ENCODE measurements around the gene SNAP91.
A peak's percentile ranks its signal among the peaks of the same experiment; 100 is the strongest.

The SNAP91 gene

DNA sequence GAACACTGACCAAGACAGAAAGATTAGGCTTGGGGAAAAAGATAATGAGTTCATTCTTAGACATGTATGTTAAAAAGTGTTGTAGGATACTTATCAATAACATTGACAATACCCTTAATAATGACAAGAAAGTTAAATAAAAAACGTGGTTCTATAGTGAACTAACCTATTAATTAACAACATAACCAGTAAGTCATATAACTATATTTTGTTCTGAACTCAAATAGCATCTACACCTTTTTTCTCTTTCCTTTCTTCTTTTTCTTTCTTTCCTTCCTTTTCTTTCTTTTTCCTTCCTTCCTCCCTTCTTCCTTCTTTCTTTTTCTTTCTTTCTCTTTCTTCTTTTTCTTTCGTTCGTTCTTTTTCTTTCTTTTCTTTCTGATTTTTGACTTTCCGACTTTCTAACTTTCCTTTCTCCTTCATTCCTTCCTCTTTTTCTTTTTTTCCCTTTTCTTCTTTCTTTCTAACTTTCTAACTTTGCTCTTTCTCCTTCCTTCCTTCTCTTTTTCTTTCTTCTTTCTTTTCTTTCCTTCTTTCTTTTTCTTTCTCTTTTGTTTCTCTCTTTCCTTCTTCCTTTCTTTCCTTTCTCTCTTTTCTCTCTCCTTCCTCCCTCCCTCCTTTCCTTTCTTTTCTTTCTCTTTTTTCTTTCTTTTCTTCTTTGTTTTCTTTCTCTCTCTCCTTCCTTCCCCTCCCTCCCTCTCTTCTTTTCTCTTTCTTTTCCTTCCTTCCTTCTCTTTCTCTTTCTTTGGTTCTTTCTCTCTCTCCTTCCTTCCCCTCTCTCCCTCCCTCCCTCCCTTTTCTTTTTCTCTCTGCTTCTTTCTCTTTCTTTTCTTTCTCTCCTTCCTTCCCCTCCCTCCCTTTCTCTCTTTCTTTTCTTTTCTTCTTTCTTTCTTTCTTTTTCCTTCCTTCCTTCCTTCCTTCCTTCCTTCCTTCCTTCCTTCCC, 172.0 kb downstream of the SNAP91 start:
- DNase-seq, result no peak

DNA sequence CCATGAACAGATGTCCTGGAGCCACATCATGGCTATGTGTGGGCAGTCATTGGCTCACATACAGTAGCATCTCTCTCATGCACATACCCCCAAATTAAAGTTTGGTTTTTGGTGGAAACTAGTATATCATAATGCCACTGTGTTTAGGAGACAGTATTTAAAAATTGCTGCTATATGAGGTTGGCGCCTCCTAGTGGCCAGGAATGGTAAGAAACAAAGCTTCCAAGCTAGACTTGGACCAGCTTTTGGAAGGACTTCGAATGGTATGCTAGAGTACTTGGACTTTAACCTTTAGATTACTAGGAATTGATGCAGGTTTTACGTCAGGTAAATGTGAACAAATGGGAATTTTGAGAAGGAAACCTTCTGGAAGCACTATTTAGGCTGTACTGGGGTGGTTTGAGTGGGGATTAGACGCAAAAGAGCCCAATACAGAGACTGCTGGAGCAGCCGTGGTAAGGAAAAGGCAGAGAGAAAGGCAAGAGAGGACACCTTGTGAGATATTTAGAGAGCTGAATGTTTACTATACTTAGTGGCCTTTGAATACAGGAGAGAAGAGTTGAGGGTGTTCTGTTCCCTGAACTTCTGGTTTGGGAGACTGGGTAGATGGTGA, 172.8 kb downstream of the SNAP91 start:
- DNase-seq, result peak; percentile 74

DNA sequence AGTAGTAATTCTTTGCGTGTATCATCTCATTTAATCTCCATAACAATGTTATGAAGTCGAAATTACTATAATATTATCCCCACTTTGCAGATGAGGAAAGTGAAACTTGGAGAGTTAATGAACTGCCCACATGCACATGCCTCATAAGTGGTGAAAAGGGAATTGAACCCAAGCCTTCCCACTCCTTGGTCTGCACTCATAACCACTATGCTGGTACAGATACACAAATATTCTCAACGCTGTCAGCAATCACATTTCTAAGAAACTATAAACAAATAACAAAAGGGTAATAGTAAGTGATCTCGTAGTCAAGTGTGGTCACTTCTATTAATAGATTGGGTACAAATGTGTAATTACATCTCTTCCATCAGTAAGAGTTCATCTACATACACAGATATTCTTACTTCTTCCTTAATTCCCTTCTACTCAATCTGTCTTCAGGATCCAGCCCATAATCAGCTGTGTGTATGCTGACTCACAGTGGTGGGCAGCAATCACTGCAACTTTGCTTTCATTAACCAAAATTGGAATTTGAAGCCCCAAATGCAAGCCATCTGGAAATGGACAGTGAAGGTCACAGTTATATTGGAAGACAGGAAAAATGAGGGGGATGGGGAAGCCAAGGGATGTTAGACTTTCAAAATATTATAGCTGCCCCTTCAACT, 190.0 kb downstream of the SNAP91 start:
- no peak for DNase-seq

DNA sequence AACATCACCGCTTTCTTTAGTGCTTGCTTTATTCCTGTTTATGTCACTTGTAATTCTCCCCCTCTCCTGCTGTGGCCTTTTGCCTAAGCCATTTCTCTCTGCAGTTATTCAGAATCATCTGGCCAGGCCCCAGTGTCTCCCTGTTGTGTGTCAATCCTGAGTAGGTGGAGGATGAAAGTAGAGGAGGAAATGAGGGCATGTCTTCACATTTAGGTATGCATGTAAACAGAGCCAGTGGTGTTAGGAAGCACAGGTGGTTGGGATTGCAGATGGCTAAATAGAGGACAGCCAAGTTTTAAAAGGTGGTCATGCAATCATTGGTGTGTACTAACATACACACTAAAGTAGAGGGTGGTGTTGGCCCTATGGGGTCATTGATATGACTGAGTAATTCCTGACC, 191.4 kb downstream of the SNAP91 start:
- no peak for DNase-seq

DNA sequence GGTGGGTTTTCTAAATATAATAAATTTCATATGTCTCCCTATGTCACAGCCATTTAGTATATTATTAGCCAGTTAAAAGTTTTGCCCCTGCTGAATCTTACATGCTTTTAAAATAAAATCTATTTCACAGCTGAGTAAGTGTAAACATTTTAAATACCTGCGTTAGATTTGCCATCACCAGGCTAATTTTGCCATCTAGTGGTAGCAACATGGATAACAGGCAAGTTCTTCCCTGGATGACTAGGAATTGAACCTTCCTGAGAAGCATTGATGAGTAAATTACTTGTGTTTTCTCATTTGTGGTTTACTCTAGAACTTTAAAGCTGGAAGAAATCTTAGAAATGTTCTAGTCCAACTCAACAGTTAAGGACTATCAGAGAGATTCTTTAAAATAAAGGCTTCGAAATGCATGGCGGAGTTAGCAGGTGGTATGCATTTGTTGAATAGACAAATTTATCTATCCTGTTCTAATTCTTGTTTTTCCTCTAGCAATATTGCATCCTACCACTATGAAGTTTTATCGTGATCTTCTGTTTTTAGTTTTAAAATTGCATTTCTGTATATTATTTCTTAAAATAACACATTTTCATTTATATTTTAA, 193.9 kb downstream of the SNAP91 start:
- no peak for DNase-seq

DNA sequence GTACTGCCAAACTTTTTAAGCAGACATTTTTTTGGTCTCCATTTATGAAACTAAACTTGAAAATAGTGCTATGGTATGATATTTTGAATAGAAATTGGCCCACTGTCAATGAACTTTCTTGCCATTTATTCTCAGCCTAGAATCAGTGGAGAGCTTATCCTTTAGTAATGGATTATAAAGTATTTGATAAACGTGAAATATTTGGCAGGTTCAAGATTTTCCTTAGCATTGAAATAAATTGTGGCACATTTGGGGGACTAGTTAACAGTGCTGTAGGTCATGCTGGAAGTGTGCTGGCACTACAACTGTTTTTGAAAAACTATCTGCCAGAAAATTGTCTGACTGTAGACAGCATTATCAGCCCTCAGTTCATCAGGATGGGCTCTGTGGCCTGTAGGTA, 194.4 kb downstream of the SNAP91 start:
- DNase-seq, result no peak

DNA sequence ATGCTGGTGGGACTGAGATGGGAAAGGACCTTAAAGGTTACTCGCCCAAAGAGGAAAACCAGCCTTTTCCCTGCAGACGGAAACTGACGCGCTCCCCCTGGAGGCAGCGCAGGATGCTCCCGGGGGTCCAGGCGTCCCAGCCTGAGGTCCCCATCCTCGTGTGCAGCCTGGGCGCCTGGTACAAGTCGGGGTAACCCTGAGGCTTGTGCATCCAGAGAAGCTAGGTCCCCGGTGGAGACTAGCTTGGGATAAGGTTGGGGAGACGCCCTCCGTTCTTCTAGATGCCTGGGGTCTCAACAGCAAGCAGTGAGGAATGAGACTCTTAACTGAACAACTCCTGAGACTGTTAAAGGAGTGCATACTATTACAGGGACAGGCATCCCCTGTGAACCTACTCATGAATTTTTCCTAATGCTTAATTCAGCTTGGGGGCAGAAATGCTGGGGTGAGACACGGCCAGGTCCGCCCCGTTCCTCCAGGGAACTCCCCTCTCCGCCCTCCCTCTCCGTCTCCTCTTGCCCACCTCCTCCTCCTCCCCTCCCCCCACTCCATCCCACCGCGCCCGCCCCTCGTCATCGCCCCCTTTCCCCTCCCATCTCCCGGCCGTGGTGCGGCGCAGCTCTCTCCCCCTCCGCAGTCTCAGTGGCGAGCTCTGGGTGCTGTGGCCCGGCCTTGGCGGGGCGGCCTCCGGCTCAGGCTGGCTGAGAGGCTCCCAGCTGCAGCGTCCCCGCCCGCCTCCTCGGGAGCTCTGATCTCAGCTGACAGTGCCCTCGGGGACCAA, 196.8 kb downstream of the SNAP91 start, which contains the start of gene PRSS35:
TSS of gene PRSS35 (plus strand) at position 634 of the 781 bp plus-strand sequence. CDS start 10,908 bp downstream, outside the sequence.
- DNase-seq, result peak; percentile 95

DNA sequence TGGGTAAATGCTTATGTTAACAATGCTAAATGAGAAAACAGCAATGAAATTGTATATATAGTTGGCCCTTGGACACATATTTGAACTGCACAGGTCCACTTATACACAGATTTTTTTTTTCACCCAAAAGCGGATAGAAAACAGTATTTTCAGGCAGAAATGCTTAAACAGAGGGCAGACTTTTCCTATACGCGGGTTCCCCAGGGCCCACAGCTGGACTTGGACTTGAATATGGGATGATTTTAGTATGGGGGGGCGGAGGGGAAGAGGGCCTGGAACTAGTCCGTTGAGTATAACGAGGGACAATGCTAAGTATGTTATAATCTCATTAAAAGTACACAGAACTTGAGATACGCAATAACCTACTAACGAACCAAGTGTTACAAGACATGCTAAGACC, 197.6 kb downstream of the SNAP91 start:
- no peak for DNase-seq

DNA sequence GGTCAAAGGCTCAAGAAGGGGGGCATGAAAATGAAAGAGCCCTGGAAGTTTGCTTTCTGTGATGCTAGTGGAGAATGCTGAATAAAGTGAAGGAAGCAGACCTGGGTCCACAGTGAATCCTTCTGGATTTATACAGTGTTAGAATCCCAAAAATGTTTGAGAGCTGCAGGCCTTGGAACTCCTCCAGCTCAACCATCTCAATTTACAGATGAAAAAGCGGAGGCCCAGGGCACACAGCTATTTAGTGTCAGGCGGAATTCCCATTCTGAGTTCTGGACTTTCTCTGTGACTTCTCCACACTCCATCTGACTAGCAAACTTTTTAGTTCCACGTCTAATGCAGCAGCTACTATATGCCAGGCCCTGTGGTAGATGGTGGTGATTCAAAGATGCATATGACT, 198.1 kb downstream of the SNAP91 start:
- DNase-seq, result no peak

DNA sequence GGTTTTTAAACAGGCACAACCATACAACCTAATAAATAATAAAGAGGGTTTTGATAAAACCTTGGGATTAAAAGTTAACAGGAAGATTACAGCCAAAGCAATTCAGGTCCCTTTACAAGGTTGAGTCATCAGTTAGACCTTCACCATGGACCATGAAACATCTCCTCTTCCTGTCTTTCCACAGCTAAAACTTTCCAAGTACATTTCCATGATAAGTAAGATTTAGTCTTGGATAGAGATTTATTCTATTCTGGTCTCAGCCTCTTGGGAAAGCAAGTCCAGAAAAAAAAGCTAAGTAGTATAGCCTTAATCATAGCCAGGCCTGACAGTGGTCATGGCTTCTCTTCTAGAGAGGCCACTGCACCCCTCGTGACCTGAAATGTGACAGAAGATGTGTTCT, 199.5 kb downstream of the SNAP91 start:
- DNase-seq, result no peak

DNA sequence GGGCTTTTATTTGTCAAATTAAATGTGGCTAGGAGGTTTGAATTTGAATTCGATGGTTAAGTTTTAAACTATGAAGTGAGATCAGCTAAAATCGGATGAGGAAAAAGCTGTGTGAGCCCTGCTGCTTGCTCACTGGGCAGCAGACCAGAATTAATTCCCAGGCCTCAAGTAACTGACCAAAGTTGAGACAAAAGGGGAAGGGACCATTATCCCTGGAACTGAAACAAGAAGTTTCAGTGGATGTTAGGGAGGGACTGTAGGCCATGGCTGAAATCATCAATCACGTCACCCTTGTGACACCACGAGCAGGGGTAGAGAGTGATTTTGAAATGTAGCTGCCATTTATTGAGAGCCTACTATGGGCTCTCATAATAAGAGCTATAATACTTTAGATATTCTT, 203.5 kb downstream of the SNAP91 start:
- no peak for DNase-seq

All from islet precursor cell (in vitro differentiated cells).